ENCODE data around the gene LRCOL1. TPM values are rescaled to one million over a fixed set of nuclear protein-coding genes. Genes with fewer than 3 reads are reported as not detected.

The LRCOL1 gene
- total and polyA plus RNA-seq, 2 of the 8 experiments (the other 6 are each of a cell fraction or from before 2014, with no cell fraction given): not detected

GRCh38 chr12:132620113-132620898 lies 9.9 kb upstream of the LRCOL1 start:
- no peak overlapping the region for H3K4me3 ChIP-seq (ENCODE audit: extremely low read depth in 1 of 4, insufficient read depth in 2 of 4, low read depth in 3 of 4, low read length in 4 of 4)
- TF ChIP-seq RBBP5 (IDR thresholded peaks at IDR 0.05; ENCODE audit: borderline replicate concordance, low read depth, low read length) (no peak), POLR2A (IDR thresholded peaks at IDR 0.05; ENCODE audit: control extremely low read depth in 1 of 2, low read depth in 2 of 2, low read length in 2 of 2) (peak; percentile 8 to 18; a peak in 1 of 3 replicates), GTF2F1 (IDR thresholded peaks at IDR 0.05; ENCODE audit: borderline replicate concordance, low read depth, low read length) (no peak), CREB1 (IDR thresholded peaks at IDR 0.05) (no peak), EGR1 (IDR thresholded peaks at IDR 0.05; ENCODE audit: borderline replicate concordance, low read depth, low read length) (no peak)
- no peak overlapping the region for H2BK20ac ChIP-seq (ENCODE audit: low read length)
- H3K9me3 ChIP-seq (ENCODE audit: insufficient read depth in 2 of 2, low read depth in 1 of 2, low read length in 1 of 2): peaks cover 2 to 18% of the 10 kb centered on the region in 2 experiments; a peak in 3 of 4 replicates
- no peak overlapping the region for H3K56ac ChIP-seq (replicated peaks; ENCODE audit: insufficient read length, low read depth, low read length)
- H3K79me2 ChIP-seq (ENCODE audit: control insufficient read depth in 1 of 2, insufficient read depth in 2 of 2, low read length in 2 of 2): no peaks in the 10 kb centered on the region
- no peak overlapping the region for H2AFZ ChIP-seq (ENCODE audit: low read length)
- peaks cover 7 to 18% (median 13%) of the 10 kb centered on the region in 4 experiments; a peak in 7 of 8 replicates for H3K36me3 ChIP-seq (ENCODE audit: control insufficient read depth in 2 of 4, insufficient read depth in 4 of 4, low read length in 3 of 4)
- H4K91ac ChIP-seq (replicated peaks; ENCODE audit: insufficient read length, low read length): no peak overlapping the region
- H3K14ac ChIP-seq (ENCODE audit: insufficient read length): no peak overlapping the region
- WGBS, 2 experiments (ENCODE audit: extremely low coverage in 1 of 2, insufficient coverage in 1 of 2, insufficient read length in 1 of 2, insufficient replicate concordance in 2 of 2, low coverage in 1 of 2, low lambda C conversion rate in 2 of 2, missing lambda C conversion rate in 1 of 2): 77% methylated on average over 26 of the region's 29 CpGs; no CpG with 5 or more reads in 1 of the 2 experiments
- H2BK12ac ChIP-seq (ENCODE audit: low read depth, low read length): no peak overlapping the region
- peaks cover 28 to 43% (median 36%) of the 10 kb centered on the region in 4 experiments for H3K27me3 ChIP-seq (replicated peaks in 1 of 4; ENCODE audit: control insufficient read depth in 3 of 4, extremely low read depth in 1 of 4, insufficient read depth in 3 of 4, low read length in 3 of 4)
- H4K5ac ChIP-seq (ENCODE audit: insufficient read length, low read depth, low read length): no peak overlapping the region
- no peaks in the 10 kb centered on the region for H3K79me1 ChIP-seq (ENCODE audit: low read depth, low read length)
- H4K8ac ChIP-seq (ENCODE audit: extremely low read depth, insufficient read depth, low read length): no peak overlapping the region; the same call in 1 of the 2 replicates
- no peak overlapping the region for H3K23ac ChIP-seq (ENCODE audit: insufficient read length)
- no peak overlapping the region for H3K4me2 ChIP-seq (ENCODE audit: insufficient read depth in 1 of 2, low read depth in 2 of 2, low read length in 2 of 2)
- peaks cover 7 to 14% of the 10 kb centered on the region in 2 experiments for H4K20me1 ChIP-seq (replicated peaks in 1 of 2; ENCODE audit: control insufficient read depth in 1 of 2, insufficient read depth in 2 of 2, low read length in 2 of 2)
- no peak overlapping the region for H3K4ac ChIP-seq (replicated peaks; ENCODE audit: insufficient read length, low read depth, low read length)
- no peak overlapping the region for H2BK15ac ChIP-seq (ENCODE audit: low read length)
- no peak overlapping the region for H2BK5ac ChIP-seq (ENCODE audit: low read depth, low read length)
- no peak for DNase-seq (ENCODE audit: low read depth in 1 of 2, low spot score in 2 of 2)
- H3K27ac ChIP-seq (ENCODE audit: low read depth, low read length): no peak overlapping the region
- POLR2A ChIA-PET (ENCODE audit: partially characterized antibody): interaction anchor here (0.7 to 3.4 kb wide), 10 partner anchors 10 to 148 kb away, joined by 3 to 26 read pairs (median 4); partner anchors contain the start of gene LRCOL1
- H3K4me1 ChIP-seq (replicated peaks in 1 of 4; ENCODE audit: control insufficient read depth in 3 of 4, insufficient read depth in 4 of 4, low read length in 3 of 4): peaks cover 0 to 3% (median 0%) of the 10 kb centered on the region in 4 experiments; a peak in 3 of 7 replicates
- no peak overlapping the region for H2BK120ac ChIP-seq (replicated peaks; ENCODE audit: low read depth, low read length)
- CTCF ChIA-PET (ENCODE audit: partially characterized antibody): interaction anchor here (1.2 to 4.6 kb wide), 4 partner anchors 11 to 160 kb away, joined by 3 to 28 read pairs (median 7); no protein-coding TSS in a partner anchor
- no peaks in the 10 kb centered on the region; the same call in 1 of the 2 replicates for H3K23me2 ChIP-seq (ENCODE audit: low read depth, low read length)
- no peak overlapping the region for H3K9ac ChIP-seq (replicated peaks in 1 of 4; ENCODE audit: extremely low read depth in 1 of 4, low read depth in 3 of 4, low read length in 3 of 4)
- FAIRE-seq: no peak
- H3K18ac ChIP-seq (ENCODE audit: extremely low read depth, low read length): no peak overlapping the region
- no peak overlapping the region for H2AK5ac ChIP-seq (ENCODE audit: low read depth, low read length)

Measured in H1 (cell line).